HG03558 (cell line): ENCODE results near the gene ZBTB18.
"Not testable (repeated sequence)": the region's sequence is repeated elsewhere in the genome, so short reads cannot be mapped to it uniquely, and the experiment has no call there.

Experiments
- ATAC-seq: cut with Tn5 transposase; IDR thresholded peaks from one replicate; pipeline ENCODE4 v1.9.1; 2021; ENCODE audit warnings: moderate number of reproducible peaks; ENCODE audit not compliant: unreplicated experiment; ENCODE audit errors: extremely low read depth

ZBTB18 gene

DNA sequence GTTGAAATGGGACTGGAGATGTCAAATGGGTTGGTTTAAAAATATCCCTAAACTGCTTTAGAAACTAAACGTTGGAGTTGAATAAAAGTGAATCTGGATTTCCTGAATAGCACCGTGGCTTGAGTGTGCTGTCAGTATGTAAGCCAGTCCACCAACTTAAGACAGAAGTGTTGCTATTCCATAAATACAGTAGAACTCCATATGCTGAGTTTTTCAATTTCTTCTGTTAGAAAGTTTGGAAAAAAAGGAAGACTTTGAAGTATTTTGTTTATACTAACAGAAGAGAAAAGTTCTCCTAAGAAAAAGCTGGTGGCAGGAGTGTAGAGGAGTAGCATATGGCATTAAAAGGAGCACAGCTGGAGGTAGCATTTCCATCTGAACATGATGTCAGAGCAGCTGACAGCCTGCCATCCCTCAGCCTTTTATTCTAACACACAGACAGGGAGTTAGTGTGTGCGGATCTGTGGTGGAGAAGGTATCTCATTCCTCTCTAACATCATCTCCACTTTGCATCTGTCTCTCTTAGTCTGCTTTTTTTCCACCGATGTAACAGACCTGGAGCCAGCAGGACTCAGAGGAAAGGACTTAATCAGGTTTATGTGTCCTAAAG lies at the start of gene ZBTB18:
Gene ZBTB18, plus strand, starts transcription at position 449 of the 610 bp plus-strand sequence. Its CDS starts 149 bp downstream, at position 598.
- no peak for ATAC-seq

DNA sequence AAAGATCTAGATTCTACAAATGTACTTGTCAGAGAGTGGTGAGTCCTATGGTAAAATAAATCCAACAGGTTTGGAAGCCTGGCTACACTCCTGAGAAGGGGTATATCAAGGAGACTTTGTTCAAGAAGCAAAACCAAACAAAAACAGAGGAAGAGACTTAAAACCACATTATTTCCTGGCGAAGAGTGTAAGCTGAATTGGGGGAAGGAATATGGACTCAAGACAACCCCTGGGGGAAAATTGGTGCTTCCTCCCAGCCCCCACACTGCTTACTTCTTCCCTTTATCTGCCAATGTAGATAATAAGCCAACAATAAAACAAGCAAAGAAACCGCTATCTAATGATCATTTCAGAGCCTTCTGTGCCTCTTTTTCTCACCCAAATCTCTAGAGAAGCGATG lies 48.4 kb upstream of the ZBTB18 start:
- no peak for ATAC-seq

DNA sequence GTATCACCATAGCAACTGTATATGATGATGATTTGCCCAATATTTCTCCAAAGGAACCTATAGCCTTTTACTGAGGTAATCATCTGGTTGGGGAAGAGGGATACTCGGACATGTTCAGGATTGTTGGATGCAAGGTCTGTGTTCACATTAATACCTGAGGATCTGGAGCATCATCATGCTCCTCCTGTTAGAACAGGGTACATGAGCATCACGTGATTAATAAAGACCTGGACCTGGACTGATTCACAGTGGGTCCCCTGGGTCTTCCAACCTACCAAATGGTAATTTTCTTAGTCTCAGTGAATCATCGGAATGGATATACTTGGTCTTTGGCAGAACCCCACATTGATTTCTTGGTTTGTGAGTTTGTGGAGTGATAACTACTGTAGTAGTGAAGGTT lies 45.6 kb upstream of the ZBTB18 start:
- ATAC-seq = no peak

GRCh38 chr1:244006381-244006901 lies 44.6 kb upstream of the ZBTB18 start:
- no peak for ATAC-seq

- no peak for ATAC-seq
Measured at GRCh38 chr1:244006961-244007360, 44.1 kb upstream of the ZBTB18 start.

DNA sequence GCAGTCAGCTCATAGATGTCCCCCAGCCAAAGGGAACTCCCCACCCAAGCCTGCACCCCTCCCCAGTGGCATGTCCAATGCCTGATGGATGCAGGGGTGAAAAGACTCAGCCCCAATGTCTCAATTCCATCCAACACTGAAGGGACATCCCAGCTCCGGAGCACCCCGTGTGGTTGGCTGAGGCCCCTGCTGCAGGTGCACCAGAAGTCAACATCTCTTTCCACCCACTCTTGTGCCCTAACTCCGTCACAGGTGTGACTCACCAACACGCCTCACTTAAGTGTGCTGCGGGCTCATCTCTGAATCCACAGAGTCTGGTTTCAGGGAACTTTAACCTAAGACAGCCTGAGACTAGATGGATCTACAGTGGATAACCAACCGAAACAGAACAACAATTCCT lies 40.9 kb upstream of the ZBTB18 start:
- ATAC-seq = no peak

DNA sequence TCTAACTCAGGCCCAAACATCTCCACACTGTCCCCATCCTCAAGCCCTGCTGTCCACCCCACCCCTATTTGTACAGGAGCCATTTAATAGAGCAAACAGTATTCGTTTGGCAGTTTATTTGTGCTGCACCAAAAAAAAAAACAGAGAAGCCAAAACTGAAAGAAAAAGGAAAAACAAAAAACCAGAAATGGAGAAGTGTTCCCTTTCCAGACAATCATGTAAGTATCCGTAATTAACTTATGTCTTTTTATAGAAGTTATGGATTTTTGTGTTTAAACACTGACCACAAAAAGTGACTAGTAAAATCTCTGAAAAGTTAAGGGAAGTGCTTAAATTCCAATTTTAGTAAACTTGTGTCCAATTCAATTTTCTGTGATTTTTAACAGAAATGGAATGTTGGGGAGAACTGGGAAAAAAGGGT lies 40.4 kb upstream of the ZBTB18 start:
- no peak for ATAC-seq

DNA sequence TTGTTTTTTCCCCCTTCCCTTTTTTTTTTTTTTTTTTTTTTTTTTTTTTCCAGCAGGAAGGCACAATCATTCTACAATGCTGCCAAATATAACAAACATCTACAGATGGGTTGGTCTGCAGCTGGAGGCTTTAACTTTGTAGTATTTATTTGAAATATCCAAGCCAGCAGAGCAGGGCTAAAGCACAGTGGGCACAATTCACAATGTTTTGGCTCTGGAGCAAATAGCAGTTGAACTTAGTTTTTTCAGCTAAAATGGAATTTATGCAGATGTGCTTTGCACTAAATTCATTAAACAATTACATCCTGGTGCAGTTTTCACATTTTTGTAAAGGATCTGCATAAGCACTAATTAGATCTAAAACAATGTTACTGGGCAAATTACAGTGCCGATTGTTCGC lies 39.8 kb upstream of the ZBTB18 start:
- ATAC-seq = no peak

GRCh38 chr1:244011786-244012185 lies 39.3 kb upstream of the ZBTB18 start:
- no peak for ATAC-seq

GRCh38 chr1:244012202-244012601 lies 38.9 kb upstream of the ZBTB18 start:
- no peak for ATAC-seq

GRCh38 chr1:244013100-244013499 lies 38.0 kb upstream of the ZBTB18 start:
- ATAC-seq = no peak

GRCh38 chr1:244014862-244015261 lies 36.2 kb upstream of the ZBTB18 start:
- not testable (repeated sequence) for ATAC-seq

- ATAC-seq = no peak
Measured at GRCh38 chr1:244019982-244020485, 31.0 kb upstream of the ZBTB18 start.

DNA sequence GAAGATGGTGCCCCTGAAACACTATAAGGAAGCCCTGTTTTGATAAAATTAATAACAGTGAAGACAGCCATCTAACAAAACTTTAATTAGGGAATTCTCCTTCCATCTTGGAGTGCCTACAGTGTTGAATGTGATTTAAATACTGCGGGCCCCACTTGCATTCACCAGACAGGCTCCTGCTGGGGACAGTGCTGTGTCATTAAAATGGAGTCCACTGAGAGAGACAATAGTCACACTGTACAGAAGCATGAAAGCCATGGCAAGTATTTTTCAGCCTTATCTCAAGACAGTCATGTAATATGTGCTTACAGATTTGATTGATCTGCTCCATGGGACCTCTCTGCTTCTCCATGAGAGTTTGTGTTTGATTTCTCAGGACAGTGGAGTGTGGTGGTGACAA lies 29.7 kb upstream of the ZBTB18 start:
- no peak for ATAC-seq

- no peak for ATAC-seq
Measured at GRCh38 chr1:244022311-244022710, 28.8 kb upstream of the ZBTB18 start.

DNA sequence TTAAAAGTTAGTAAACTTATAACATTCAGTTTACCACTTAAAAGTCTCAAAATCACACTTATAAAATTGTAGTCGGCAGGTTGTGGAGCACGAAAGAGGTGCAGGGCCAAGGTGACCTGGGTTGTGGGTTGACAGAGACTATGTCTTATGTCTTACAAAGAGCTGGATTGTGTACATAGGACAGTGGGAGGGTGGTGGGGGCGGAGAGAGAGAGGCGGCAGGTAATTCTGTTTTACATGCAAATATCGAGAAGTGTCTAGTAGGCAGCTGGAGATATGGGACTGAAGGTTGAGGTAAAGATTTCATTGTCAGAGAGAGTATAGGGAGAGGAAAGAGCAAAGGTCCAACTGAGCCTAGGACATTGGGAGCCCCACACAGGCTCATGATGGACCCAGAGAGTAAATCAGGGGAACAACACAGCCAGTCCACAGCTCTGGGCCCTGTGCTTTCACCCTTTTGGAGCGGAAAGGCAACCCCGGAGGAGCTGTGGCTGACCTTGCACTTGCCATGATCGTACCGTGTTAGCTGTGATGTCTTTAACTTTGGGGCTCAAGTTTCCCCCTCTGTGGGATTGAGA lies 28.1 kb upstream of the ZBTB18 start:
- no peak for ATAC-seq

DNA sequence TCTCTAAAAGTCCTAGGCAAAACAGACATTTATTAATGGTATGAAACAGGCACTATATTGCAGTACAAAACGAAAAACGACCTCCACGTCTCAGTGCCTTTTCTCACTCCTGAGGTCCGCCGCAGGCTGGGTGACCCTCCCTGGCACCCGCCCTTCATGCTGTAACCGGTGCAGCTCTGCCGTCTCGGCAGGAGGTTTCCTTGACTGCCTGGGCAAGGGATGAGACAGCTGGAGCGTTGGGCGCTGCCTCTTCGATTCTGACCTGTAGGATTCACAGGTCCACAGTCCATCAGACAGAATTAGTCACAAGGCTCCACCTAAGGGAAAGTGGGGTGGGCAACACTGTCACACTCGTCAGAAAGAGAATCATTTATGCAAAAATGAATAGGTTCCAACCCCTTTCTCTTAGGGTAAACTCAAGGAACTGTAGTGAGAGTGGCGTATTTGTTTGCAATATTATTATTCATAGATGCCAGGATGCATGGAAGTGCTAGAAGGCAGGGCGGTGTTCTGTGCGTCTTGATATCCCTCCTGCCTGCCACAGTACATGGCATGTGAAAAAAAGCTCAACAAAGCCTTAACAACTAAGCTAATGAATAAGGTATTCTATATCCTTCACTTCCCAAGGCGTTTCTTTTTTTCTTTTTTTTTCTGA lies 23.5 kb upstream of the ZBTB18 start:
- no peak for ATAC-seq

DNA sequence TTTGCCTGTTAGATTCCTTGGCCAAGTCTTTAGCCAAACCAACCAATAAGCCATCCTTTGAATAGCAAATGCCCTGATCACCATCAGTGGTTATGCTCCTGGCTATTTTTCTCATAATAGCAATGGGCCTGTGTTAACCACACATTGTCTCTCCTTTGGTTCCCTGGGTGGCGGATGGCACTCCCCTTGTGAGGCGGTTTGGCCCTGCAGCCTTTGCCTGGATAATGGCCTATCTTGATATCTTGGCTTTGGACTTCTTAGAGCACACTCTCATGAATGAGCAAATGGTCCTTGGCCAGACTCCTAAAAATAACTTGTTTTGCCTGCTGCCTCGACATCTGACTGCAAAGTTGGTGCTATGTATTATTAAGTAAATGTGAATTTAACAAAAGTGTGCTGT lies 22.4 kb upstream of the ZBTB18 start:
- ATAC-seq = no peak

- no peak for ATAC-seq
Measured at GRCh38 chr1:244029124-244029523, 22.0 kb upstream of the ZBTB18 start.

DNA sequence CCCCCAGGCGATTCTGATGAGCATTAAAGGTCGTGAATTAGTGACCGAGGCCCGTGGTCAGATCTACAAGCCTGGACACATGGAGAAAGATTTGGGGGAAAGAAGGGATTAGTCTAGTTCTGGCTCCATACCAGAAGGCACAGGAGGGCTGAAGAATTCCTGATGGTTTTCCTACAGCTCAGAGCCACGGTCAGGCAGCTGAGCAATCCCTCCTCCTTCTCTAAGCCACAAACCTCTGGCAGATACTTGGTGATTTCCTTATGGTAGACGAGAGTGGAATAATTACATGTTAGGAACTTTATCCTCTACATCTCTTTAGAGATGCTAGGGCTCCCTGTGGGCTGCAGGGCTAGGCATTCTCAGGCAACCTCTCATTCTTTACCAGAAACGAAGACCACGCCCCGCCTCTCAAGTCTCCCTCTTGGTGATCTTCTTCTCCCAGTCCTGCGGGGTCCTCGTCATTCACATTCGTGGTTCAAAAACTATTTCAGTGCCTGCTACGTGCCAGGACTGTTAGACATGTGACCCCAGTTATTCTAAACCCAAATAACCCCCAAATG lies 20.5 kb upstream of the ZBTB18 start:
- no peak for ATAC-seq

DNA sequence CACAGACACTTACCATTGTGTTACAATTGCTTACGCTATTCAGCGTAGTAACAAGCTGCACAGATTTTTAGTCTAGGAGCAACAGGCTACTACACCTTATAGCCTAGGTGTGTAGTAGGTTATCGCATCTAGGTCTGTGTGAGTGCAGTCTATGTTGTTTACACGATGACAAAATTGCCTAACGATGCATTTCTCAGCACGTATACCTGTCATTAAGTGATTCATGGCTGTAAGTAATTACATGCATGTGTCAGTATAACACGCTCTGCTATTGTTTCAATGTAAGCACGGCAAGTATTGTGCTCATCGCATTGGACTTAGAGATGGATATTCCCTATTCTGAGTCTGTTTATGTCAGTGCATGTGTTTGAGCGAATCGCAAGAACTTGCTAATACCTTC lies 15.7 kb upstream of the ZBTB18 start:
- no peak for ATAC-seq
